Endothelial cell of umbilical vein (primary cell): Measurements from ENCODE around the gene CXCR2. TPM values are rescaled to one million over a fixed set of nuclear protein-coding genes. Genes with fewer than 3 reads are reported as not detected.

Experiments
- BruUV-seq: library from RNA; stranded (reverse); fragments of 400-500 nt; replicated peaks from 2 replicates; lab custom pipeline; 2021; lab: Mats Ljungman, UMichigan
- CTCF ChIA-PET: fragments of 300-600, 350-600 bp; sonication (Branson Sonifier 250); formaldehyde crosslinking; loops from one replicate; lab custom pipeline; 2021; ENCODE audit warnings: antibody characterized with exemption, inconsistent platforms; lab: Charles Lee
- POLR2A ChIA-PET: fragments of 300-600, 350-600 bp; sonication (Branson Sonifier 250); formaldehyde crosslinking; loops from one replicate; lab custom pipeline; 2021; ENCODE audit warnings: antibody characterized with exemption, inconsistent platforms; lab: Charles Lee
- DNase-seq: peaks from one replicate; pipeline ENCODE4 v3.0.0-alpha.2; 2011; ENCODE audit warnings: low read depth, low spot score
- FAIRE-seq: peaks from 2 replicates; lab custom pipeline; 2011; peaks lifted over from hg19 to GRCh38; lab: Jason Lieb, UNC
- H2AFZ ChIP-seq: 2 replicates; pipeline ENCODE4 v1.6.0; 2012; ENCODE audit warnings: low read depth, low read length, control low read depth, inconsistent platforms
- H3K27ac ChIP-seq: 2 replicates; pipeline ENCODE4 v1.5.1; 2011; ENCODE audit warnings: low read depth, mild to moderate bottlenecking, control low read depth, low read length, moderate library complexity; ENCODE audit not compliant: insufficient read depth
- H3K27me3 ChIP-seq, 2 experiments: 2 replicates each; pipeline versions ENCODE4 v1.6.0 to v1.6.1; 2011; ENCODE audit warnings: low read length in 2 of 2, mixed read lengths in 1 of 2; ENCODE audit not compliant: control insufficient read depth in 2 of 2, insufficient read depth in 2 of 2
- H3K36me3 ChIP-seq, 2 experiments: 2 replicates in 1 of 2; 3 replicates in 1 of 2; pipeline ENCODE4 v1.5.1; 2011; ENCODE audit warnings: low read length in 2 of 2, mild to moderate bottlenecking in 1 of 2, moderate library complexity in 1 of 2; ENCODE audit not compliant: control insufficient read depth in 2 of 2, insufficient read depth in 2 of 2; ENCODE audit errors: extremely low read depth in 1 of 2
- H3K4me1 ChIP-seq: 3 replicates; pipeline ENCODE4 v1.5.1; 2011; ENCODE audit warnings: mild to moderate bottlenecking, low read length; ENCODE audit not compliant: control insufficient read depth, insufficient read depth; ENCODE audit errors: extremely low read depth
- H3K4me2 ChIP-seq: 2 replicates; pipeline ENCODE4 v1.6.1; 2011; ENCODE audit warnings: low read length, control low read depth, mixed read lengths; ENCODE audit not compliant: insufficient read depth
- H3K4me3 ChIP-seq, 3 experiments: fragments of 200-600 bp in 1 of 3; sonication (generic), shearing (Covaris generic) in 1 of 3; replicated peaks in 1 of 3; 2 replicates each; pipeline ENCODE4 v1.5.1; 2011 to 2016; ENCODE audit warnings: control low read depth in 3 of 3, low read length in 3 of 3, mild to moderate bottlenecking in 2 of 3, inconsistent platforms in 1 of 3, low read depth in 1 of 3, moderate library complexity in 1 of 3; ENCODE audit not compliant: insufficient read depth in 1 of 3
- H3K79me2 ChIP-seq: 2 replicates; pipeline ENCODE4 v1.6.0; 2012; ENCODE audit warnings: low read length, inconsistent platforms; ENCODE audit not compliant: control insufficient read depth, insufficient read depth
- H3K9ac ChIP-seq: replicated peaks from 2 replicates; pipeline ENCODE3; 2011; ENCODE audit warnings: low read length, control low read depth; ENCODE audit not compliant: insufficient read depth; ENCODE audit errors: extremely low read depth
- H3K9me1 ChIP-seq: replicated peaks from 3 replicates; pipeline ENCODE4 v1.6.0; 2011; ENCODE audit warnings: mild to moderate bottlenecking, low read length; ENCODE audit not compliant: control insufficient read depth, insufficient read depth; ENCODE audit errors: extremely low read depth
- H3K9me3 ChIP-seq: replicated peaks from 2 replicates; pipeline ENCODE4 v1.5.1; 2012; ENCODE audit warnings: low read length, inconsistent platforms; ENCODE audit not compliant: control insufficient read depth, insufficient read depth
- H4K20me1 ChIP-seq: replicated peaks from 2 replicates; pipeline ENCODE3; 2011; ENCODE audit warnings: mild to moderate bottlenecking, low read length; ENCODE audit not compliant: control insufficient read depth, insufficient read depth; ENCODE audit errors: extremely low read depth
- CTCF ChIP-seq, 2 donors: IDR thresholded peaks; 1 replicate in 1 of 2; 2 replicates in 1 of 2; pipeline ENCODE4 v1.5.1; 2011; ENCODE audit warnings: low read length in 2 of 2, mild to moderate bottlenecking in 2 of 2, moderate library complexity in 2 of 2, control low read depth in 1 of 2, inconsistent platforms in 1 of 2, low read depth in 1 of 2; ENCODE audit not compliant: insufficient read depth in 1 of 2; ENCODE audit errors: extremely low read depth in 1 of 2
- EZH2 ChIP-seq: IDR thresholded peaks from 2 replicates; pipeline ENCODE4 v1.6.1; 2012; ENCODE audit warnings: borderline replicate concordance, low read depth, mild to moderate bottlenecking, moderate library complexity, low read length, inconsistent platforms; ENCODE audit not compliant: severe bottlenecking
- FOS ChIP-seq: IDR thresholded peaks from 2 replicates; pipeline ENCODE4 v1.6.1; 2011; ENCODE audit warnings: mild to moderate bottlenecking, low read length, moderate library complexity, borderline replicate concordance; ENCODE audit not compliant: insufficient read depth
- GATA2 ChIP-seq: IDR thresholded peaks from 2 replicates; pipeline ENCODE4 v1.7.0; 2011; ENCODE audit warnings: low read depth, mild to moderate bottlenecking, moderate library complexity, mixed read lengths, low read length; ENCODE audit not compliant: insufficient read length, insufficient read depth
- JUN ChIP-seq: IDR thresholded peaks from 2 replicates; pipeline ENCODE4 v1.6.1; 2011; ENCODE audit warnings: borderline replicate concordance, low read depth; ENCODE audit not compliant: insufficient read length, insufficient read depth
- MYC ChIP-seq: IDR thresholded peaks from one replicate; pipeline ENCODE4 v1.6.1; 2011; ENCODE audit warnings: mild to moderate bottlenecking, low read depth, low read length
- POLR2A ChIP-seq: IDR thresholded peaks from 2 replicates; pipeline ENCODE4 v1.6.1; 2012; ENCODE audit warnings: low read depth, mild to moderate bottlenecking, control low read depth, low read length
- POLR2AphosphoS5 ChIP-seq: IDR thresholded peaks from 2 replicates; pipeline ENCODE4 v1.6.1; 2012; ENCODE audit warnings: low read depth, mild to moderate bottlenecking, control low read depth, low read length, moderate library complexity; ENCODE audit not compliant: insufficient read depth
- dilution Hi-C: fragments of 300-500 bp; cut with MboI; formaldehyde crosslinking; loops from one replicate; pipeline ENCODE4 v1.15.0; 2019; ENCODE audit warnings: low sequenced_read_pairs; ENCODE audit not compliant: extremely low pct_ligation_motif_present
- intact Hi-C: fragments of 100-400 bp; cut with micrococcal nuclease; formaldehyde crosslinking; loops from one replicate; pipeline ENCODE4 v1.10.0; 2022
- polyA plus RNA-seq, 4 experiments: library from polyadenylated mRNA; depleted of rRNA in 3 of 4; stranded (reverse) in 3 of 4; unstranded in 1 of 4; fragments of >200 nt; gene quantifications; 2 replicates each; pipeline versions ENCODE4 v1.2.1 to v1.2.3, GENCODE V29; 2011 to 2012; ENCODE audit warnings: missing spikeins in 1 of 4
- total RNA-seq: library from RNA; stranded (reverse); gene quantifications from 2 replicates; pipeline ENCODE4 v1.2.3, GENCODE V29; 2021
- TF ChIP-seq, protein P1 (sequence below): IDR thresholded peaks from 2 replicates; pipeline ENCODE4 v1.6.1; 2011; ENCODE audit not compliant: insufficient read depth, insufficient read length

Gene CXCR2
- total and polyA plus RNA-seq, 2 donors (not counting 3 experiments of a cell fraction or from before 2014, with no cell fraction given) = not detected

- H3K27ac ChIP-seq = no peak overlapping the region
- TF ChIP-seq POLR2A (no peak), POLR2AphosphoS5 (no peak), EZH2 (no peak), JUN (no peak), MYC (no peak), FOS (no peak)
- TF ChIP-seq, protein P1, sequence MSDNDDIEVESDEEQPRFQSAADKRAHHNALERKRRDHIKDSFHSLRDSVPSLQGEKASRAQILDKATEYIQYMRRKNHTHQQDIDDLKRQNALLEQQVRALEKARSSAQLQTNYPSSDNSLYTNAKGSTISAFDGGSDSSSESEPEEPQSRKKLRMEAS = no peak
- no peaks in the 10 kb centered on the region for H4K20me1 ChIP-seq
- FAIRE-seq (no peak), DNase-seq (no peak)
- ChIA-PET POLR2A (no interaction called here), CTCF (no interaction called here)
- intact Hi-C loops = no loop called here
- no peaks in the 10 kb centered on the region for H3K4me1 ChIP-seq
- no peaks in the 10 kb centered on the region for H3K79me2 ChIP-seq
- no peaks in the 10 kb centered on the region for H3K9me3 ChIP-seq
- dilution Hi-C loops = no loop called here
- no peak overlapping the region for H3K4me2 ChIP-seq
- H3K27me3 ChIP-seq = peaks cover 0 to 2% of the 10 kb centered on the region in 2 experiments
- no TSS peak for BruUV-seq
- no peaks in the 10 kb centered on the region for H3K9me1 ChIP-seq
- no peaks in the 10 kb centered on the region for H3K36me3 ChIP-seq
- H2AFZ ChIP-seq = no peak overlapping the region
- no peak overlapping the region for H3K4me3 ChIP-seq
- H3K9ac ChIP-seq = no peak overlapping the region
Measured at GRCh38 chr2:218095853-218096252, 30.0 kb upstream of the CXCR2 start.

GRCh38 chr2:218097975-218098374, 27.9 kb upstream of the CXCR2 start:
- Histone ChIP-seq H3K9ac (no peak overlapping the region), H3K4me3 (no peak overlapping the region), H2AFZ (no peak overlapping the region), H3K4me2 (no peak overlapping the region), H4K20me1 (no peaks in the 10 kb centered on the region), H3K27me3 (peaks cover 0 to 2% of the 10 kb centered on the region in 2 experiments), H3K36me3 (no peaks in the 10 kb centered on the region), H3K4me1 (no peaks in the 10 kb centered on the region), H3K9me1 (no peaks in the 10 kb centered on the region), H3K27ac (no peak overlapping the region), H3K79me2 (no peaks in the 10 kb centered on the region), H3K9me3 (no peaks in the 10 kb centered on the region)
- ChIA-PET POLR2A (no interaction called here), CTCF (no interaction called here)
- intact Hi-C loops (no loop called here), dilution Hi-C loops (no loop called here)
- TF ChIP-seq MYC (no peak), FOS (no peak), JUN (no peak), GATA2 (no peak), POLR2A (no peak), CTCF (IDR thresholded peaks at IDR 0.05; ENCODE audit: extremely low read depth in 1 of 2, insufficient read depth in 1 of 2, low read depth in 1 of 2, low read length in 2 of 2) (no peak), EZH2 (no peak), POLR2AphosphoS5 (no peak)
- TF ChIP-seq, protein P1 = no peak
- BruUV-seq = no TSS peak
- FAIRE-seq (no peak), DNase-seq (no peak)
